ENCODE measurements around the gene GBP5. TPM values are rescaled to one million over a fixed set of nuclear protein-coding genes. Genes with fewer than 3 reads are reported as not detected.

The GBP5 gene
- total RNA-seq, 1 donor = under 0.01 TPM

DNA sequence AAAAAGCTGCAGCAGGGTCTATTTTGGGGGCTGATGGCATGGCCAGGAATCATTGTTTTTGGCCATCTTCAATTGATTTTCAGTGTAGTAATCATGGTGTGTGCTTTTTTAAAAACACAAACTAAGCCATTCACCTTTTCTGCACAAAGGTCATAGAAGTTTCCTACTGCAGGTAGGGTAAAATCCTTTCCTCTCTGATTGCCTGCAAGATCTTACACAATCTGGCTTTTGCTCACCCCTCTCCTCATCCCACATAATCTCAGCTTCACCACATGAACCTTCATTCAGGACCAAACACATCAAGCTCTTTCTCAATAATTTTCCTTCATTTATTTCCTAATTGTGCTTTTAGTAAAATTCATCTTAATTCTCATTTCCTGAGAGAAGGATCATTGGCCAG lies 38.3 kb upstream of the GBP5 start:
- Histone ChIP-seq H2AFZ (ENCODE audit: low read length) (no peak overlapping the region), H3K27ac (ENCODE audit: low read depth, low read length) (no peak overlapping the region), H3K9me3 (ENCODE audit: low read depth, low read length) (no peaks in the 10 kb centered on the region), H4K20me1 (ENCODE audit: insufficient read depth, low read length) (no peaks in the 10 kb centered on the region), H3K36me3 (ENCODE audit: insufficient read depth, low read length) (no peaks in the 10 kb centered on the region), H3K4me2 (ENCODE audit: insufficient read depth, low read length) (no peak overlapping the region), H3K4me3 (ENCODE audit: insufficient read depth, low read length) (no peak overlapping the region), H3K4me1 (ENCODE audit: insufficient read depth, low read length) (no peaks in the 10 kb centered on the region), H3K79me2 (ENCODE audit: insufficient read depth, low read length) (no peaks in the 10 kb centered on the region), H3K27me3 (ENCODE audit: insufficient read depth, low read length) (no peaks in the 10 kb centered on the region)
- no peak for DNase-seq (ENCODE audit: insufficient read length, low spot score, missing footprints)
- TF ChIP-seq, protein P1, sequence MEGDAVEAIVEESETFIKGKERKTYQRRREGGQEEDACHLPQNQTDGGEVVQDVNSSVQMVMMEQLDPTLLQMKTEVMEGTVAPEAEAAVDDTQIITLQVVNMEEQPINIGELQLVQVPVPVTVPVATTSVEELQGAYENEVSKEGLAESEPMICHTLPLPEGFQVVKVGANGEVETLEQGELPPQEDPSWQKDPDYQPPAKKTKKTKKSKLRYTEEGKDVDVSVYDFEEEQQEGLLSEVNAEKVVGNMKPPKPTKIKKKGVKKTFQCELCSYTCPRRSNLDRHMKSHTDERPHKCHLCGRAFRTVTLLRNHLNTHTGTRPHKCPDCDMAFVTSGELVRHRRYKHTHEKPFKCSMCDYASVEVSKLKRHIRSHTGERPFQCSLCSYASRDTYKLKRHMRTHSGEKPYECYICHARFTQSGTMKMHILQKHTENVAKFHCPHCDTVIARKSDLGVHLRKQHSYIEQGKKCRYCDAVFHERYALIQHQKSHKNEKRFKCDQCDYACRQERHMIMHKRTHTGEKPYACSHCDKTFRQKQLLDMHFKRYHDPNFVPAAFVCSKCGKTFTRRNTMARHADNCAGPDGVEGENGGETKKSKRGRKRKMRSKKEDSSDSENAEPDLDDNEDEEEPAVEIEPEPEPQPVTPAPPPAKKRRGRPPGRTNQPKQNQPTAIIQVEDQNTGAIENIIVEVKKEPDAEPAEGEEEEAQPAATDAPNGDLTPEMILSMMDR (IDR thresholded peaks at IDR 0.05; ENCODE audit: extremely low read depth, low read depth, low read length) = no peak

DNA sequence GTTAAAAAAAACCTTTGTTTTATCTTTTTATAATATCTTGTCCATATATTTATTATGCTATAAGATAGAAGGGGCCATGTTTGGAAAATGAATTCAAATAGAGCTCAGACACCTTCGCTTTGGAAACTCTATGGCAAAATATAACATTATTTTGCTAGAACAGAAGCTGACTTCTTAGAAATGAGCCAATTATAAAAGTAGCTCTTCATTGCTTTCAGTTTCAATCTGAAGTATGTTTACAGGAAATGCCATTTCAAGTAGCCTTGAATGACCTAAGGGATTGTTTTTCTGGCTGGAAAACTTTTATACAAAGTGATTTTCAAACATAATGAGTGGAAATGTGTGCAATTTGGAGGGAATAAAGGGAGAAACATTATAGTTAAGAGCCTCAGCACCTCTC lies 37.8 kb upstream of the GBP5 start:
- no peaks in the 10 kb centered on the region for H3K36me3 ChIP-seq (ENCODE audit: insufficient read depth, low read length)
- H3K9me3 ChIP-seq (ENCODE audit: low read depth, low read length) = no peaks in the 10 kb centered on the region
- no peaks in the 10 kb centered on the region for H3K27me3 ChIP-seq (ENCODE audit: insufficient read depth, low read length)
- H3K27ac ChIP-seq (ENCODE audit: low read depth, low read length) = no peak overlapping the region
- H2AFZ ChIP-seq (ENCODE audit: low read length) = peak overlapping the region; percentile 25
- H3K4me1 ChIP-seq (ENCODE audit: insufficient read depth, low read length) = no peaks in the 10 kb centered on the region
- no peak for DNase-seq (ENCODE audit: insufficient read length, low spot score, missing footprints)
- TF ChIP-seq, protein P1 (IDR thresholded peaks at IDR 0.05; ENCODE audit: extremely low read depth, low read depth, low read length) = no peak
- H3K4me2 ChIP-seq (ENCODE audit: insufficient read depth, low read length) = no peak overlapping the region
- H3K4me3 ChIP-seq (ENCODE audit: insufficient read depth, low read length) = no peak overlapping the region
- H3K79me2 ChIP-seq (ENCODE audit: insufficient read depth, low read length) = no peaks in the 10 kb centered on the region
- no peaks in the 10 kb centered on the region for H4K20me1 ChIP-seq (ENCODE audit: insufficient read depth, low read length)

DNA sequence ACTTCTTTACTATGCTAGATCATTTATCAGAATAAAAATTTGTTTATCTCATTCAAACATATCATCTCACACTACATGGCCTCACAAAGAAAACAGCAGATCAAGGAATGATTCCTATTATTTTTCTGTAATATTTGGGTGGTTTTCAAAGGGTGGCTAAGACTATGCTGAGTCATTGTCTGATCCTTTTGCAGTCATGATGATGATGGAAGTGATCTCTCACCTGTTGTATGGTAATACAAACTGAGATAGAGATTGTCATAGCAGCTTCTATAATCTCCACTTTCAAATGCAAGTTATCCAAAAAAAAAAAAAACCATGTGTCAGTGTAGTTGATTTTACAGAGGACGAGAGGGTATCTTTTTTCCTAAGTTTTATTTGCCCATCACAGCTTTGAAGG lies 37.2 kb upstream of the GBP5 start:
- no peak overlapping the region for H3K4me3 ChIP-seq (ENCODE audit: insufficient read depth, low read length)
- no peaks in the 10 kb centered on the region for H3K4me1 ChIP-seq (ENCODE audit: insufficient read depth, low read length)
- H3K27me3 ChIP-seq (ENCODE audit: insufficient read depth, low read length) = no peaks in the 10 kb centered on the region
- H3K27ac ChIP-seq (ENCODE audit: low read depth, low read length) = no peak overlapping the region
- DNase-seq (ENCODE audit: insufficient read length, low spot score, missing footprints) = no peak
- no peaks in the 10 kb centered on the region for H3K36me3 ChIP-seq (ENCODE audit: insufficient read depth, low read length)
- no peaks in the 10 kb centered on the region for H4K20me1 ChIP-seq (ENCODE audit: insufficient read depth, low read length)
- no peak overlapping the region for H3K4me2 ChIP-seq (ENCODE audit: insufficient read depth, low read length)
- TF ChIP-seq, protein P1 (IDR thresholded peaks at IDR 0.05; ENCODE audit: extremely low read depth, low read depth, low read length) = no peak
- no peak overlapping the region for H2AFZ ChIP-seq (ENCODE audit: low read length)
- no peaks in the 10 kb centered on the region for H3K79me2 ChIP-seq (ENCODE audit: insufficient read depth, low read length)
- no peaks in the 10 kb centered on the region for H3K9me3 ChIP-seq (ENCODE audit: low read depth, low read length)

DNA sequence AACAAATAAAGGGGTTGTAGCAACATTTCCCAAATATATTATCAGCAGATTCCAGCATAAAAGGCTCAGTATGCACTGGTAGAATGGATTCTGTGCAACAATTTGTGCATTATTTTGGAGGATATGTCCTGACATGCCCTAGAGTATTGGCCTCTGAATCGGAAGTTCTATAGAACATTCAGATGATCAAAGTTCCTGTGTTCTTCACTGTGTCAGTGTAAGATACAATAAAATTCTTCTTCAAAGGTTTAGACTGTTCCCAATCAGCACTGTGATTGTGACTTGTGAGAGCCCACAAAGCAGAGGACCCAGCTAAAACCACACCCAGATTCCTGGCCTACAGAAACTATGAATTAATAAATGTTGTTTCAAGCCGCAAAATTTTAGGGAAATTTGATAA lies 33.6 kb upstream of the GBP5 start:
- TF ChIP-seq, protein P1 (IDR thresholded peaks at IDR 0.05; ENCODE audit: extremely low read depth, low read depth, low read length) = no peak
- no peaks in the 10 kb centered on the region for H3K4me1 ChIP-seq (ENCODE audit: insufficient read depth, low read length)
- H2AFZ ChIP-seq (ENCODE audit: low read length) = peak overlapping the region; percentile 18
- H3K4me3 ChIP-seq (ENCODE audit: insufficient read depth, low read length) = no peak overlapping the region
- H4K20me1 ChIP-seq (ENCODE audit: insufficient read depth, low read length) = no peaks in the 10 kb centered on the region
- DNase-seq (ENCODE audit: insufficient read length, low spot score, missing footprints) = no peak
- no peaks in the 10 kb centered on the region for H3K9me3 ChIP-seq (ENCODE audit: low read depth, low read length)
- H3K36me3 ChIP-seq (ENCODE audit: insufficient read depth, low read length) = no peaks in the 10 kb centered on the region
- H3K4me2 ChIP-seq (ENCODE audit: insufficient read depth, low read length) = no peak overlapping the region
- H3K27ac ChIP-seq (ENCODE audit: low read depth, low read length) = no peak overlapping the region
- no peaks in the 10 kb centered on the region for H3K79me2 ChIP-seq (ENCODE audit: insufficient read depth, low read length)
- H3K27me3 ChIP-seq (ENCODE audit: insufficient read depth, low read length) = no peaks in the 10 kb centered on the region
